HepG2 (cell line): ENCODE results near the gene ZNF556. TPM values are rescaled to one million over a fixed set of nuclear protein-coding genes. Genes with fewer than 3 reads are reported as not detected.

Experiments
- ETV5 ChIP-seq: IDR thresholded peaks from 2 replicates; pipeline ENCODE4 v1.6.1; 2018; ENCODE audit warnings: missing biosample characterization, missing genetic modification reagents, inconsistent platforms, borderline replicate concordance
- HOXA9 ChIP-seq: sonication (generic); formaldehyde crosslinking; IDR thresholded peaks from 2 replicates; pipeline ENCODE4 v1.8.1; 2022; ENCODE audit warnings: missing genetic modification reagents, mild to moderate bottlenecking, moderate library complexity, borderline replicate concordance
- HOXD1 ChIP-seq: sonication (generic); formaldehyde crosslinking; IDR thresholded peaks from 2 replicates; pipeline ENCODE4 v1.5.0; 2020; ENCODE audit warnings: missing genetic modification reagents
- IKZF4 ChIP-seq: sonication (generic); formaldehyde crosslinking; IDR thresholded peaks from 2 replicates; pipeline ENCODE4 v1.5.1; 2020; ENCODE audit warnings: borderline replicate concordance, mild to moderate bottlenecking, low read depth, missing genetic modification reagents; ENCODE audit errors: not compliant biosample characterization
- SMAD9 ChIP-seq: sonication (generic); formaldehyde crosslinking; IDR thresholded peaks from 2 replicates; pipeline ENCODE4 v1.5.1; 2020; ENCODE audit warnings: mild to moderate bottlenecking, missing genetic modification reagents
- SRY ChIP-seq: sonication (generic); formaldehyde crosslinking; IDR thresholded peaks from 2 replicates; pipeline ENCODE4 v1.8.0; 2022; ENCODE audit warnings: mild to moderate bottlenecking, missing genetic modification reagents
- ZNF121 ChIP-seq: sonication (generic); formaldehyde crosslinking; IDR thresholded peaks from 2 replicates; pipeline ENCODE4 v1.5.0; 2020; ENCODE audit warnings: mild to moderate bottlenecking, missing genetic modification reagents
- ZNF530 ChIP-seq: sonication (generic); formaldehyde crosslinking; IDR thresholded peaks from 2 replicates; pipeline ENCODE4 v1.5.0; 2020; ENCODE audit warnings: low read depth, mild to moderate bottlenecking, missing genetic modification reagents
- ZNF550 ChIP-seq: sonication (generic); formaldehyde crosslinking; IDR thresholded peaks from 2 replicates; pipeline ENCODE4 v1.4.0; 2020; ENCODE audit warnings: mild to moderate bottlenecking, missing genetic modification reagents, borderline replicate concordance
- polyA plus RNA-seq, 8 experiments: library from polyadenylated mRNA; depleted of rRNA in 3 of 8; stranded (reverse) in 7 of 8; unstranded in 1 of 8; fragments of >200 nt; fragmentation: Illumina TruSeq in 4 of 8; extraction: Trizol in 4 of 8; gene quantifications; 2 replicates each; pipeline versions ENCODE4 v1.2.1 to v1.2.3, GENCODE V29; 2011 to 2016; ENCODE audit warnings: low read depth in 4 of 8, missing spikeins in 1 of 8, mixed read lengths in 1 of 8; ENCODE audit not compliant: insufficient read depth in 1 of 8
- total RNA-seq, 5 experiments: library from RNA; depleted of rRNA; stranded (reverse); fragments of >200 nt; fragmentation: Illumina TruSeq; extraction: Trizol; gene quantifications; 2 replicates each; pipeline ENCODE4 v1.2.3, GENCODE V29; 2016; ENCODE audit warnings: low read depth in 1 of 5
- TF ChIP-seq, protein P1 (sequence below): sonication (generic); formaldehyde crosslinking; IDR thresholded peaks from 2 replicates; pipeline ENCODE4 v1.4.0; 2020; ENCODE audit warnings: missing genetic modification reagents
- TF ChIP-seq, protein P2 (sequence below): sonication (generic); formaldehyde crosslinking; IDR thresholded peaks from 2 replicates; pipeline ENCODE4 v1.4.0; 2020; ENCODE audit warnings: mild to moderate bottlenecking, missing genetic modification reagents
- TF ChIP-seq, protein P3 (sequence below): fragments of 450-650 bp; IDR thresholded peaks from 2 replicates; pipeline ENCODE4 v1.6.1; 2016
- TF ChIP-seq, protein P4 (sequence below): sonication (generic); formaldehyde crosslinking; IDR thresholded peaks from 2 replicates; pipeline ENCODE4 v1.9.0; 2021; ENCODE audit warnings: missing genetic modification reagents, borderline replicate concordance
- TF ChIP-seq, protein P5 (sequence below): sonication (generic); formaldehyde crosslinking; IDR thresholded peaks from 2 replicates; pipeline ENCODE4 v1.4.0; 2020; ENCODE audit warnings: missing genetic modification reagents

ZNF556 gene
- total and polyA plus RNA-seq, 2 of the 13 experiments (the other 11 are each of a cell fraction or from before 2014, with no cell fraction given), result 4.2 to 28.6 TPM

DNA sequence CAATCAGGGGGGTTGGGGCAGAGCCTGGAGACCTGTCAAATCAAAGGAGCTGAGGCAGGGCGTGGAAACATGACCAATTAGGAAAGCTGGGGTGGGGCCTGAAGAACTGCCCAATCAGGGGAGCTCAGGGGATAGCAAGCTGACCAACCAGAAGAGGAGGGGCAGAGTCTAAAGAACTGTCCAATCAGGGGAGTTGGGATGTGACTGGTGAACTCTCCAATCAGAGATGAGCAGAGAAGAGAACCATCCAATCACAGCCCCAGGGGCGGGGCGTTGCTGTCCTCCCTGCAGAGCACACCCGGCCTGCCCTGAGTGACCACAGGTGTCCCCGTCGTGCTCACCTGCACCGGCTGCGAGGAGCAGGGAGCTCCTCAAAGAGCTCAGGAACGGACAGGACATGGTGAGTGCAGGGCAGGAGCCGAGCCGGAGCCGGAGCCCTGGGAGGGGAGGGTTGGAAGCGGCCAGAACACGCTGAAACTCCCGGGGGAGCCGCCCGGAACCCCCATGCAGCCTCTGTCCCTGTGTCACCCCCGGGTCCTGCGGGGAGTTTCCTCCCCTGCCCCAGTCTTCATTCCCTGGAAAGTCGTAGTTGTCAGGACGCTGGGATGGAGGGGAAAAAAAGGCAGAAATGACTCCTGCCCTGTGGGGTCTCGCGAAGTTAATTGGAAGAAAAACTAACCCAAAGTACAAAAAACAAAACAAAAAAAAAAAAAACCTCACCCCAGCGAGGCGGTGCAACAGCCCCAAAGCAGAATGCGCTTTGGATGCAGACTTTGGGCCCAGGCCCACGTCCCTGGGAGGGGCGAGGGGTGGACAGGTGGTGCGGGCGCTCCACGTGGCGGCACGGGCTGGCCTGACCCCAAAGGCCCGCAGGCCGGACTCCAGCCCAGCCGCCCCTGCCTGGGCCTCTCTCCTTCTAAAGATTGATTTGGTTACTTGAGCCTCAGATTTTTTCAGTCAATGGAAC is at the start of gene ZNF556 (continued):
- TF ChIP-seq, protein P1, sequence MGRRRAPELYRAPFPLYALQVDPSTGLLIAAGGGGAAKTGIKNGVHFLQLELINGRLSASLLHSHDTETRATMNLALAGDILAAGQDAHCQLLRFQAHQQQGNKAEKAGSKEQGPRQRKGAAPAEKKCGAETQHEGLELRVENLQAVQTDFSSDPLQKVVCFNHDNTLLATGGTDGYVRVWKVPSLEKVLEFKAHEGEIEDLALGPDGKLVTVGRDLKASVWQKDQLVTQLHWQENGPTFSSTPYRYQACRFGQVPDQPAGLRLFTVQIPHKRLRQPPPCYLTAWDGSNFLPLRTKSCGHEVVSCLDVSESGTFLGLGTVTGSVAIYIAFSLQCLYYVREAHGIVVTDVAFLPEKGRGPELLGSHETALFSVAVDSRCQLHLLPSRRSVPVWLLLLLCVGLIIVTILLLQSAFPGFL (CRISPR knock-in tag), result no peak
- TF ChIP-seq ZNF121 (CRISPR knock-in tag), result 0 out of 2 replicates have a peak, but pooled peaks have one; percentile 48
- no peak; the same call in 1 of the 2 replicates for TF ChIP-seq ETV5 (CRISPR knock-in tag)
- TF ChIP-seq HOXA9 (CRISPR knock-in tag), result no peak
- no peak for TF ChIP-seq SMAD9 (CRISPR knock-in tag)
- TF ChIP-seq SRY (CRISPR knock-in tag), result peak; percentile 60; the same call in 1 of the 2 replicates
- TF ChIP-seq, protein P2, sequence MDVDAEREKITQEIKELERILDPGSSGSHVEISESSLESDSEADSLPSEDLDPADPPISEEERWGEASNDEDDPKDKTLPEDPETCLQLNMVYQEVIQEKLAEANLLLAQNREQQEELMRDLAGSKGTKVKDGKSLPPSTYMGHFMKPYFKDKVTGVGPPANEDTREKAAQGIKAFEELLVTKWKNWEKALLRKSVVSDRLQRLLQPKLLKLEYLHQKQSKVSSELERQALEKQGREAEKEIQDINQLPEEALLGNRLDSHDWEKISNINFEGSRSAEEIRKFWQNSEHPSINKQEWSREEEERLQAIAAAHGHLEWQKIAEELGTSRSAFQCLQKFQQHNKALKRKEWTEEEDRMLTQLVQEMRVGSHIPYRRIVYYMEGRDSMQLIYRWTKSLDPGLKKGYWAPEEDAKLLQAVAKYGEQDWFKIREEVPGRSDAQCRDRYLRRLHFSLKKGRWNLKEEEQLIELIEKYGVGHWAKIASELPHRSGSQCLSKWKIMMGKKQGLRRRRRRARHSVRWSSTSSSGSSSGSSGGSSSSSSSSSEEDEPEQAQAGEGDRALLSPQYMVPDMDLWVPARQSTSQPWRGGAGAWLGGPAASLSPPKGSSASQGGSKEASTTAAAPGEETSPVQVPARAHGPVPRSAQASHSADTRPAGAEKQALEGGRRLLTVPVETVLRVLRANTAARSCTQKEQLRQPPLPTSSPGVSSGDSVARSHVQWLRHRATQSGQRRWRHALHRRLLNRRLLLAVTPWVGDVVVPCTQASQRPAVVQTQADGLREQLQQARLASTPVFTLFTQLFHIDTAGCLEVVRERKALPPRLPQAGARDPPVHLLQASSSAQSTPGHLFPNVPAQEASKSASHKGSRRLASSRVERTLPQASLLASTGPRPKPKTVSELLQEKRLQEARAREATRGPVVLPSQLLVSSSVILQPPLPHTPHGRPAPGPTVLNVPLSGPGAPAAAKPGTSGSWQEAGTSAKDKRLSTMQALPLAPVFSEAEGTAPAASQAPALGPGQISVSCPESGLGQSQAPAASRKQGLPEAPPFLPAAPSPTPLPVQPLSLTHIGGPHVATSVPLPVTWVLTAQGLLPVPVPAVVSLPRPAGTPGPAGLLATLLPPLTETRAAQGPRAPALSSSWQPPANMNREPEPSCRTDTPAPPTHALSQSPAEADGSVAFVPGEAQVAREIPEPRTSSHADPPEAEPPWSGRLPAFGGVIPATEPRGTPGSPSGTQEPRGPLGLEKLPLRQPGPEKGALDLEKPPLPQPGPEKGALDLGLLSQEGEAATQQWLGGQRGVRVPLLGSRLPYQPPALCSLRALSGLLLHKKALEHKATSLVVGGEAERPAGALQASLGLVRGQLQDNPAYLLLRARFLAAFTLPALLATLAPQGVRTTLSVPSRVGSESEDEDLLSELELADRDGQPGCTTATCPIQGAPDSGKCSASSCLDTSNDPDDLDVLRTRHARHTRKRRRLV (CRISPR knock-in tag), result 0 out of 2 replicates have a peak, but pooled peaks have one; percentile 75
- TF ChIP-seq, protein P3, sequence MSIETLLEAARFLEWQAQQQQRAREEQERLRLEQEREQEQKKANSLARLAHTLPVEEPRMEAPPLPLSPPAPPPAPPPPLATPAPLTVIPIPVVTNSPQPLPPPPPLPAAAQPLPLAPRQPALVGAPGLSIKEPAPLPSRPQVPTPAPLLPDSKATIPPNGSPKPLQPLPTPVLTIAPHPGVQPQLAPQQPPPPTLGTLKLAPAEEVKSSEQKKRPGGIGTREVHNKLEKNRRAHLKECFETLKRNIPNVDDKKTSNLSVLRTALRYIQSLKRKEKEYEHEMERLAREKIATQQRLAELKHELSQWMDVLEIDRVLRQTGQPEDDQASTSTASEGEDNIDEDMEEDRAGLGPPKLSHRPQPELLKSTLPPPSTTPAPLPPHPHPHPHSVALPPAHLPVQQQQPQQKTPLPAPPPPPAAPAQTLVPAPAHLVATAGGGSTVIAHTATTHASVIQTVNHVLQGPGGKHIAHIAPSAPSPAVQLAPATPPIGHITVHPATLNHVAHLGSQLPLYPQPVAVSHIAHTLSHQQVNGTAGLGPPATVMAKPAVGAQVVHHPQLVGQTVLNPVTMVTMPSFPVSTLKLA, result peak; percentile 76
- no peak for TF ChIP-seq ZNF550 (CRISPR knock-in tag)
- TF ChIP-seq ZNF530 (CRISPR knock-in tag), result 0 out of 2 replicates have a peak, but pooled peaks have one; percentile 29
- peak; percentile 84 for TF ChIP-seq IKZF4 (CRISPR knock-in tag)
- TF ChIP-seq, protein P4, sequence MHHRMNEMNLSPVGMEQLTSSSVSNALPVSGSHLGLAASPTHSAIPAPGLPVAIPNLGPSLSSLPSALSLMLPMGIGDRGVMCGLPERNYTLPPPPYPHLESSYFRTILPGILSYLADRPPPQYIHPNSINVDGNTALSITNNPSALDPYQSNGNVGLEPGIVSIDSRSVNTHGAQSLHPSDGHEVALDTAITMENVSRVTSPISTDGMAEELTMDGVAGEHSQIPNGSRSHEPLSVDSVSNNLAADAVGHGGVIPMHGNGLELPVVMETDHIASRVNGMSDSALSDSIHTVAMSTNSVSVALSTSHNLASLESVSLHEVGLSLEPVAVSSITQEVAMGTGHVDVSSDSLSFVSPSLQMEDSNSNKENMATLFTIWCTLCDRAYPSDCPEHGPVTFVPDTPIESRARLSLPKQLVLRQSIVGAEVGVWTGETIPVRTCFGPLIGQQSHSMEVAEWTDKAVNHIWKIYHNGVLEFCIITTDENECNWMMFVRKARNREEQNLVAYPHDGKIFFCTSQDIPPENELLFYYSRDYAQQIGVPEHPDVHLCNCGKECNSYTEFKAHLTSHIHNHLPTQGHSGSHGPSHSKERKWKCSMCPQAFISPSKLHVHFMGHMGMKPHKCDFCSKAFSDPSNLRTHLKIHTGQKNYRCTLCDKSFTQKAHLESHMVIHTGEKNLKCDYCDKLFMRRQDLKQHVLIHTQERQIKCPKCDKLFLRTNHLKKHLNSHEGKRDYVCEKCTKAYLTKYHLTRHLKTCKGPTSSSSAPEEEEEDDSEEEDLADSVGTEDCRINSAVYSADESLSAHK, result no peak
- TF ChIP-seq HOXD1, result no peak; the same call in 1 of the 2 replicates
- TF ChIP-seq, protein P5, sequence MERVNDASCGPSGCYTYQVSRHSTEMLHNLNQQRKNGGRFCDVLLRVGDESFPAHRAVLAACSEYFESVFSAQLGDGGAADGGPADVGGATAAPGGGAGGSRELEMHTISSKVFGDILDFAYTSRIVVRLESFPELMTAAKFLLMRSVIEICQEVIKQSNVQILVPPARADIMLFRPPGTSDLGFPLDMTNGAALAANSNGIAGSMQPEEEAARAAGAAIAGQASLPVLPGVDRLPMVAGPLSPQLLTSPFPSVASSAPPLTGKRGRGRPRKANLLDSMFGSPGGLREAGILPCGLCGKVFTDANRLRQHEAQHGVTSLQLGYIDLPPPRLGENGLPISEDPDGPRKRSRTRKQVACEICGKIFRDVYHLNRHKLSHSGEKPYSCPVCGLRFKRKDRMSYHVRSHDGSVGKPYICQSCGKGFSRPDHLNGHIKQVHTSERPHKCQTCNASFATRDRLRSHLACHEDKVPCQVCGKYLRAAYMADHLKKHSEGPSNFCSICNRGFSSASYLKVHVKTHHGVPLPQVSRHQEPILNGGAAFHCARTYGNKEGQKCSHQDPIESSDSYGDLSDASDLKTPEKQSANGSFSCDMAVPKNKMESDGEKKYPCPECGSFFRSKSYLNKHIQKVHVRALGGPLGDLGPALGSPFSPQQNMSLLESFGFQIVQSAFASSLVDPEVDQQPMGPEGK, result no peak; the same call in 1 of the 2 replicates
